ENCODE measurements around the gene MNAT1.
"Not testable (repeated sequence)": the region's sequence is repeated elsewhere in the genome, so short reads cannot be mapped to it uniquely, and the experiment has no call there.

Gene MNAT1

GRCh38 chr14:60722357-60723115 lies 12.0 kb upstream of the MNAT1 start:
- peak overlapping the region; percentile 81 for H2AFZ ChIP-seq (ENCODE audit: low read depth, low read length)
- no peaks in the 10 kb centered on the region for H3K27me3 ChIP-seq (ENCODE audit: insufficient read depth, low read length)
- peaks cover 15% of the 10 kb centered on the region for H3K4me1 ChIP-seq (ENCODE audit: insufficient read depth, low read length)
- peak overlapping the region; percentile 93 for H3K4me3 ChIP-seq (ENCODE audit: low read length)
- H3K36me3 ChIP-seq (ENCODE audit: insufficient read depth, low read length), result peaks cover 15% of the 10 kb centered on the region
- no peaks in the 10 kb centered on the region for H3K9me3 ChIP-seq (ENCODE audit: low read length)

- H3K9me3 ChIP-seq (ENCODE audit: low read length), result no peaks in the 10 kb centered on the region
- H3K27me3 ChIP-seq (ENCODE audit: insufficient read depth, low read length), result no peaks in the 10 kb centered on the region
- peaks cover 15% of the 10 kb centered on the region for H3K4me1 ChIP-seq (ENCODE audit: insufficient read depth, low read length)
- H3K36me3 ChIP-seq (ENCODE audit: insufficient read depth, low read length), result peaks cover 13% of the 10 kb centered on the region
- peak overlapping the region; percentile 77 for H2AFZ ChIP-seq (ENCODE audit: low read depth, low read length)
- H3K4me3 ChIP-seq (ENCODE audit: low read length), result peak overlapping the region; percentile 93
Observed at GRCh38 chr14:60723116-60723906, 11.2 kb upstream of the MNAT1 start.

GRCh38 chr14:60723907-60724618 lies 10.5 kb upstream of the MNAT1 start, which contains the start of gene SIX4:
SIX4 (minus strand) TSS chr14:60724351; CDS start chr14:60724074, 277 bp downstream.
- H3K4me1 ChIP-seq (ENCODE audit: insufficient read depth, low read length), result peaks cover 15% of the 10 kb centered on the region
- peaks cover 7% of the 10 kb centered on the region for H3K36me3 ChIP-seq (ENCODE audit: insufficient read depth, low read length)
- H3K4me3 ChIP-seq (ENCODE audit: low read length), result peak within 1 kb of the TSS; percentile 93
- no peaks in the 10 kb centered on the region for H3K27me3 ChIP-seq (ENCODE audit: insufficient read depth, low read length)
- peak within 1 kb of the TSS; percentile 77 for H2AFZ ChIP-seq (ENCODE audit: low read depth, low read length)
- H3K9me3 ChIP-seq (ENCODE audit: low read length), result no peaks in the 10 kb centered on the region

- H2AFZ ChIP-seq (ENCODE audit: low read depth, low read length); H3K4me3 ChIP-seq (ENCODE audit: low read length); H3K4me1 ChIP-seq (ENCODE audit: insufficient read depth, low read length); H3K27me3 ChIP-seq (ENCODE audit: insufficient read depth, low read length); H3K9me3 ChIP-seq (ENCODE audit: low read length); H3K36me3 ChIP-seq (ENCODE audit: insufficient read depth, low read length): not testable (repeated sequence)
Observed at GRCh38 chr14:60731291-60731690, 3.3 kb upstream of the MNAT1 start.

GRCh38 chr14:60732840-60733483 lies 1.6 kb upstream of the MNAT1 start:
- no peaks in the 10 kb centered on the region for H3K36me3 ChIP-seq (ENCODE audit: insufficient read depth, low read length)
- H3K9me3 ChIP-seq (ENCODE audit: low read length), result no peaks in the 10 kb centered on the region
- peaks cover 14% of the 10 kb centered on the region for H3K4me1 ChIP-seq (ENCODE audit: insufficient read depth, low read length)
- no peaks in the 10 kb centered on the region for H3K27me3 ChIP-seq (ENCODE audit: insufficient read depth, low read length)
- no peak overlapping the region for H3K4me3 ChIP-seq (ENCODE audit: low read length)
- no peak overlapping the region for H2AFZ ChIP-seq (ENCODE audit: low read depth, low read length)

- peaks cover 14% of the 10 kb centered on the region for H3K4me1 ChIP-seq (ENCODE audit: insufficient read depth, low read length)
- H3K4me3 ChIP-seq (ENCODE audit: low read length), result peak overlapping the region; percentile 81
- H3K36me3 ChIP-seq (ENCODE audit: insufficient read depth, low read length), result no peaks in the 10 kb centered on the region
- H3K9me3 ChIP-seq (ENCODE audit: low read length), result no peaks in the 10 kb centered on the region
- no peaks in the 10 kb centered on the region for H3K27me3 ChIP-seq (ENCODE audit: insufficient read depth, low read length)
- H2AFZ ChIP-seq (ENCODE audit: low read depth, low read length), result peak overlapping the region; percentile 59
Observed at GRCh38 chr14:60735416-60735815, 855 bp downstream of the MNAT1 start.

GRCh38 chr14:60736494-60736893 lies 1.9 kb downstream of the MNAT1 start:
- Histone ChIP-seq H3K36me3 (ENCODE audit: insufficient read depth, low read length) (no peaks in the 10 kb centered on the region), H2AFZ (ENCODE audit: low read depth, low read length) (no peak overlapping the region), H3K27me3 (ENCODE audit: insufficient read depth, low read length) (no peaks in the 10 kb centered on the region), H3K4me1 (ENCODE audit: insufficient read depth, low read length) (peaks cover 14% of the 10 kb centered on the region), H3K4me3 (ENCODE audit: low read length) (peak overlapping the region; percentile 81), H3K9me3 (ENCODE audit: low read length) (no peaks in the 10 kb centered on the region)

- H3K4me1 ChIP-seq (ENCODE audit: insufficient read depth, low read length), result peaks cover 14% of the 10 kb centered on the region
- no peak overlapping the region for H2AFZ ChIP-seq (ENCODE audit: low read depth, low read length)
- H3K36me3 ChIP-seq (ENCODE audit: insufficient read depth, low read length), result no peaks in the 10 kb centered on the region
- H3K27me3 ChIP-seq (ENCODE audit: insufficient read depth, low read length), result no peaks in the 10 kb centered on the region
- H3K9me3 ChIP-seq (ENCODE audit: low read length), result no peaks in the 10 kb centered on the region
- H3K4me3 ChIP-seq (ENCODE audit: low read length), result no peak overlapping the region
Observed at GRCh38 chr14:60738843-60739508, 4.4 kb downstream of the MNAT1 start.

- no peaks in the 10 kb centered on the region for H3K36me3 ChIP-seq (ENCODE audit: insufficient read depth, low read length)
- H3K9me3 ChIP-seq (ENCODE audit: low read length), result no peaks in the 10 kb centered on the region
- H3K4me1 ChIP-seq (ENCODE audit: insufficient read depth, low read length), result no peaks in the 10 kb centered on the region
- no peak overlapping the region for H3K4me3 ChIP-seq (ENCODE audit: low read length)
- H3K27me3 ChIP-seq (ENCODE audit: insufficient read depth, low read length), result no peaks in the 10 kb centered on the region
- no peak overlapping the region for H2AFZ ChIP-seq (ENCODE audit: low read depth, low read length)
Observed at GRCh38 chr14:60744566-60744965, 10.0 kb downstream of the MNAT1 start.

GRCh38 chr14:60753264-60754119 lies 18.9 kb downstream of the MNAT1 start:
- no peaks in the 10 kb centered on the region for H3K27me3 ChIP-seq (ENCODE audit: insufficient read depth, low read length)
- H3K4me1 ChIP-seq (ENCODE audit: insufficient read depth, low read length), result no peaks in the 10 kb centered on the region
- no peaks in the 10 kb centered on the region for H3K36me3 ChIP-seq (ENCODE audit: insufficient read depth, low read length)
- no peak overlapping the region for H3K4me3 ChIP-seq (ENCODE audit: low read length)
- no peaks in the 10 kb centered on the region for H3K9me3 ChIP-seq (ENCODE audit: low read length)
- no peak overlapping the region for H2AFZ ChIP-seq (ENCODE audit: low read depth, low read length)

GRCh38 chr14:60756847-60757246 lies 22.3 kb downstream of the MNAT1 start:
- no peaks in the 10 kb centered on the region for H3K4me1 ChIP-seq (ENCODE audit: insufficient read depth, low read length)
- no peaks in the 10 kb centered on the region for H3K9me3 ChIP-seq (ENCODE audit: low read length)
- H3K27me3 ChIP-seq (ENCODE audit: insufficient read depth, low read length), result no peaks in the 10 kb centered on the region
- no peak overlapping the region for H3K4me3 ChIP-seq (ENCODE audit: low read length)
- no peaks in the 10 kb centered on the region for H3K36me3 ChIP-seq (ENCODE audit: insufficient read depth, low read length)
- no peak overlapping the region for H2AFZ ChIP-seq (ENCODE audit: low read depth, low read length)
